HCEC 1CT (cell line): ENCODE data around the gene POLR3GL.
"Not testable (repeated sequence)": the region's sequence is repeated elsewhere in the genome, so short reads cannot be mapped to it uniquely, and the experiment has no call there.

ENCODE experiments used
- DNase-seq: peaks from one replicate; pipeline ENCODE4 v3.0.0-alpha.2; 2017

The POLR3GL gene

GRCh38 chr1:145964328-145965118 lies at the start of gene POLR3GL, which contains the start of gene ANKRD34A:
Gene POLR3GL (plus strand): TSS chr1:145964690. CDS start chr1:145974866, 10,176 bp downstream.
Gene ANKRD34A (minus strand): TSS chr1:145964575. CDS start chr1:145961759, 2,816 bp downstream.
- DNase-seq: peak; percentile 88

- DNase-seq: peak; percentile 4
These were observed 47.7 kb upstream of the POLR3GL start for GRCh38 chr1:145916745-145917144.

GRCh38 chr1:145917595-145917994 lies 46.9 kb upstream of the POLR3GL start:
- DNase-seq: no peak

- DNase-seq: peak; percentile 84
These were observed 46.1 kb upstream of the POLR3GL start, which contains the start of gene PEX11B for GRCh38 chr1:145918144-145918991. Gene PEX11B (minus strand): TSS chr1:145918717. CDS start chr1:145918688, 29 bp downstream.

- peak; percentile 47 for DNase-seq
These were observed 45.2 kb upstream of the POLR3GL start for GRCh38 chr1:145918992-145919939.

GRCh38 chr1:145920297-145920696 lies 44.2 kb upstream of the POLR3GL start:
- DNase-seq: not testable (repeated sequence)

GRCh38 chr1:145922266-145922665 lies 42.2 kb upstream of the POLR3GL start:
- DNase-seq: no peak

- DNase-seq: no peak
These were observed 37.8 kb upstream of the POLR3GL start for GRCh38 chr1:145926686-145927062.

GRCh38 chr1:145927063-145927886 lies 37.2 kb upstream of the POLR3GL start, which contains the start of gene RBM8A:
Gene RBM8A (minus strand): TSS chr1:145927484. CDS start chr1:145927426, 58 bp downstream.
- peak; percentile 99 for DNase-seq

GRCh38 chr1:145927916-145928643 lies 36.4 kb upstream of the POLR3GL start:
- no peak for DNase-seq

- DNase-seq: not testable (repeated sequence)
These were observed 31.9 kb upstream of the POLR3GL start for GRCh38 chr1:145932522-145933009.

- no peak for DNase-seq
These were observed 28.8 kb upstream of the POLR3GL start for GRCh38 chr1:145935708-145936107.

GRCh38 chr1:145936247-145936646 lies 28.2 kb upstream of the POLR3GL start:
- no peak for DNase-seq

- DNase-seq: no peak
These were observed 27.1 kb upstream of the POLR3GL start for GRCh38 chr1:145937436-145937835.

- no peak for DNase-seq
These were observed 22.1 kb upstream of the POLR3GL start for GRCh38 chr1:145942405-145942804.

- no peak for DNase-seq
These were observed 21.6 kb upstream of the POLR3GL start for GRCh38 chr1:145942871-145943270.

GRCh38 chr1:145944532-145944931 lies 20.0 kb upstream of the POLR3GL start:
- no peak for DNase-seq

- no peak for DNase-seq
These were observed 18.0 kb upstream of the POLR3GL start for GRCh38 chr1:145946477-145946986.

- DNase-seq: no peak
These were observed 16.9 kb upstream of the POLR3GL start for GRCh38 chr1:145947551-145947950.

- no peak for DNase-seq
These were observed 15.3 kb upstream of the POLR3GL start for GRCh38 chr1:145949219-145949618.
